Measurements from ENCODE around the gene ZNF579. TPM values are rescaled to one million over a fixed set of nuclear protein-coding genes. Genes with fewer than 3 reads are reported as not detected.

ZNF579 gene
- total and polyA plus RNA-seq, 4 donors, result 2.1 to 25.3 (median 17.4) TPM

- Histone ChIP-seq H3K9me3 (ENCODE audit: control insufficient read depth, insufficient read depth, low read length) (no peaks in the 10 kb centered on the region), H3K36me3 (ENCODE audit: control insufficient read depth, insufficient read depth, low read length) (peaks cover 3% of the 10 kb centered on the region), H3K4me3 (ENCODE audit: low read depth, low read length) (no peak overlapping the region), H3K4me1 (ENCODE audit: control insufficient read depth, insufficient read depth, low read length) (peaks cover 12% of the 10 kb centered on the region), H3K27ac (ENCODE audit: low read depth, low read length) (no peak overlapping the region), H3K27me3 (ENCODE audit: control insufficient read depth, insufficient read depth, low read length) (no peaks in the 10 kb centered on the region)
- WGBS (ENCODE audit: insufficient coverage), result 90% methylated on average over 21 of the region's 22 CpGs
- no peak for DNase-seq (ENCODE audit: low read depth in 4 of 6, low spot score in 6 of 6)
These were observed 53.2 kb downstream of the ZNF579 start for GRCh38 chr19:55527197-55528029.

Other genes with a start within 250 kb of the ZNF579 start
- 10 to 100 TPM in 1 of 2 donors, 1 to 10 TPM in 1; 7.0 to 22.4 TPM for gene KMT5C, start 241.0 kb downstream of the ZNF579 start, total RNA-seq
- 10 to 100 TPM; 25.5 to 39.2 TPM for gene KMT5C, start 241.0 kb downstream of the ZNF579 start, polyA plus RNA-seq (ENCODE audit: insufficient read length in 2 of 2)
- gene COX6B2, start 226.1 kb downstream of the ZNF579 start, total RNA-seq, result 1 to 10 TPM in 1 of 2 donors, under 1 TPM in 1; 0.69 to 2.8 TPM
- 1 to 10 TPM; 3.8 to 4.8 TPM for gene COX6B2, start 226.1 kb downstream of the ZNF579 start, polyA plus RNA-seq (ENCODE audit: insufficient read length in 2 of 2)
- not detected for gene GARIN5B, start 217.6 kb downstream of the ZNF579 start, total RNA-seq
- under 1 TPM; 0.14 to 0.43 TPM for gene GARIN5B, start 217.6 kb downstream of the ZNF579 start, polyA plus RNA-seq (ENCODE audit: insufficient read length in 2 of 2)
- gene IL11, start 210.4 kb downstream of the ZNF579 start, total RNA-seq, result under 1 TPM; 0.20 to 0.22 TPM
- gene IL11, start 210.4 kb downstream of the ZNF579 start, polyA plus RNA-seq (ENCODE audit: insufficient read length in 2 of 2), result 1 to 10 TPM; 1.5 to 1.9 TPM
- gene TMEM190, start 204.0 kb downstream of the ZNF579 start, total RNA-seq, result 1 to 10 TPM in 1 of 2 donors, under 1 TPM in 1; 0.40 to 2.2 TPM
- gene TMEM190, start 204.0 kb downstream of the ZNF579 start, polyA plus RNA-seq (ENCODE audit: insufficient read length in 2 of 2), result 1 to 10 TPM in 1 of 2 donors, under 1 TPM in 1; 0.65 to 5.0 TPM
- under 1 TPM in 1 of 2 donors, not detected in 1; 0.55 TPM for gene TMEM238, start 196.6 kb downstream of the ZNF579 start, total RNA-seq
- gene TMEM238, start 196.6 kb downstream of the ZNF579 start, polyA plus RNA-seq (ENCODE audit: insufficient read length in 2 of 2), result under 1 TPM; 0.69 to 0.86 TPM
- 100 to 1,000 TPM; 135 to 417 TPM for gene RPL28, start 194.9 kb downstream of the ZNF579 start, total RNA-seq
- gene RPL28, start 194.9 kb downstream of the ZNF579 start, polyA plus RNA-seq (ENCODE audit: insufficient read length in 2 of 2), result 1,000 to 10,000 TPM; 1,153 to 1,205 TPM
- gene UBE2S, start 173.1 kb downstream of the ZNF579 start, total RNA-seq, result 10 to 100 TPM; 14.6 to 55.8 TPM
- gene UBE2S, start 173.1 kb downstream of the ZNF579 start, polyA plus RNA-seq (ENCODE audit: insufficient read length in 2 of 2), result 100 to 1,000 TPM; 104 to 124 TPM
- gene SHISA7, start 137.5 kb downstream of the ZNF579 start, total RNA-seq, result 1 to 10 TPM; 4.0 to 5.2 TPM
- 10 to 100 TPM; 29.1 to 35.6 TPM for gene SHISA7, start 137.5 kb downstream of the ZNF579 start, polyA plus RNA-seq (ENCODE audit: insufficient read length in 2 of 2)
- gene ISOC2, start 119.2 kb downstream of the ZNF579 start, total RNA-seq, result 10 to 100 TPM; 30.3 to 59.3 TPM
- gene ISOC2, start 119.2 kb downstream of the ZNF579 start, polyA plus RNA-seq (ENCODE audit: insufficient read length in 2 of 2), result 10 to 100 TPM; 60.2 to 65.1 TPM
- not detected for gene C19orf85, start 116.1 kb downstream of the ZNF579 start, total RNA-seq
- gene C19orf85, start 116.1 kb downstream of the ZNF579 start, polyA plus RNA-seq (ENCODE audit: insufficient read length in 2 of 2), result not detected
- 1 to 10 TPM; 1.5 to 1.7 TPM for gene ZNF628, start 104.2 kb downstream of the ZNF579 start, total RNA-seq
- 1 to 10 TPM; 5.7 to 6.6 TPM for gene ZNF628, start 104.2 kb downstream of the ZNF579 start, polyA plus RNA-seq (ENCODE audit: insufficient read length in 2 of 2)
- gene NAT14, start 95.7 kb downstream of the ZNF579 start, total RNA-seq, result 10 to 100 TPM; 16.2 to 45.6 TPM
- 10 to 100 TPM; 93.2 to 94.0 TPM for gene NAT14, start 95.7 kb downstream of the ZNF579 start, polyA plus RNA-seq (ENCODE audit: insufficient read length in 2 of 2)
- gene SSC5D, start 92.4 kb downstream of the ZNF579 start, total RNA-seq, result 1 to 10 TPM; 3.5 to 6.0 TPM
- gene SSC5D, start 92.4 kb downstream of the ZNF579 start, polyA plus RNA-seq (ENCODE audit: insufficient read length in 2 of 2), result 1 to 10 TPM; 2.3 to 4.7 TPM
- gene SBK2, start 43.7 kb downstream of the ZNF579 start, total RNA-seq, result under 1 TPM in 1 of 2 donors, not detected in 1; 0.44 TPM
- gene SBK2, start 43.7 kb downstream of the ZNF579 start, polyA plus RNA-seq (ENCODE audit: insufficient read length in 2 of 2), result under 1 TPM in 1 of 2 donors, not detected in 1; 0.15 TPM
- gene SBK3, start 35.3 kb downstream of the ZNF579 start, total RNA-seq, result under 1 TPM in 1 of 2 donors, not detected in 1; 0.11 TPM
- gene SBK3, start 35.3 kb downstream of the ZNF579 start, polyA plus RNA-seq (ENCODE audit: insufficient read length in 2 of 2), result under 1 TPM in 1 of 2 donors, not detected in 1; 0.17 TPM
- gene FIZ1, start 18.7 kb upstream of the ZNF579 start, total RNA-seq, result 1 to 10 TPM; 2.3 to 7.5 TPM
- 10 to 100 TPM; 23.4 to 26.5 TPM for gene FIZ1, start 18.7 kb upstream of the ZNF579 start, polyA plus RNA-seq (ENCODE audit: insufficient read length in 2 of 2)
- 1 to 10 TPM; 5.1 to 9.6 TPM for gene ZNF524, start 19.4 kb upstream of the ZNF579 start, total RNA-seq
- gene ZNF524, start 19.4 kb upstream of the ZNF579 start, polyA plus RNA-seq (ENCODE audit: insufficient read length in 2 of 2), result 10 to 100 TPM; 11.2 to 13.6 TPM
- 1 to 10 TPM; 1.4 to 2.1 TPM for gene ZNF865, start 24.8 kb upstream of the ZNF579 start, total RNA-seq
- gene ZNF865, start 24.8 kb upstream of the ZNF579 start, polyA plus RNA-seq (ENCODE audit: insufficient read length in 2 of 2), result 10 to 100 TPM; 14.8 to 15.4 TPM
- 1 to 10 TPM; 2.9 to 6.3 TPM for gene ZNF784, start 43.7 kb upstream of the ZNF579 start, total RNA-seq
- gene ZNF784, start 43.7 kb upstream of the ZNF579 start, polyA plus RNA-seq (ENCODE audit: insufficient read length in 2 of 2), result 10 to 100 TPM in 1 of 2 donors, 1 to 10 TPM in 1; 9.9 to 12.8 TPM
- gene ZNF580, start 60.2 kb upstream of the ZNF579 start, total RNA-seq, result 10 to 100 TPM in 1 of 2 donors, 1 to 10 TPM in 1; 3.5 to 15.6 TPM
- gene ZNF580, start 60.2 kb upstream of the ZNF579 start, polyA plus RNA-seq (ENCODE audit: insufficient read length in 2 of 2), result 10 to 100 TPM; 61.7 to 71.7 TPM
- 10 to 100 TPM in 1 of 2 donors, 1 to 10 TPM in 1; 6.6 to 10.5 TPM for gene ZNF581, start 62.8 kb upstream of the ZNF579 start, total RNA-seq
- 10 to 100 TPM; 19.0 to 20.5 TPM for gene ZNF581, start 62.8 kb upstream of the ZNF579 start, polyA plus RNA-seq (ENCODE audit: insufficient read length in 2 of 2)
- gene CCDC106, start 67.4 kb upstream of the ZNF579 start, total RNA-seq, result 10 to 100 TPM; 13.4 to 14.1 TPM
- 10 to 100 TPM; 56.9 to 57.6 TPM for gene CCDC106, start 67.4 kb upstream of the ZNF579 start, polyA plus RNA-seq (ENCODE audit: insufficient read length in 2 of 2)
- gene U2AF2, start 74.2 kb upstream of the ZNF579 start, total RNA-seq, result 100 to 1,000 TPM in 1 of 2 donors, 10 to 100 TPM in 1; 60.7 to 119 TPM
- 100 to 1,000 TPM; 203 to 207 TPM for gene U2AF2, start 74.2 kb upstream of the ZNF579 start, polyA plus RNA-seq (ENCODE audit: insufficient read length in 2 of 2)
- 10 to 100 TPM; 31.3 to 33.4 TPM for gene EPN1, start 94.4 kb upstream of the ZNF579 start, total RNA-seq
- 100 to 1,000 TPM; 188 to 192 TPM for gene EPN1, start 94.4 kb upstream of the ZNF579 start, polyA plus RNA-seq (ENCODE audit: insufficient read length in 2 of 2)
- gene NLRP9, start 157.6 kb upstream of the ZNF579 start, total RNA-seq, result not detected
- under 1 TPM in 1 of 2 donors, not detected in 1; 0.08 TPM for gene NLRP9, start 157.6 kb upstream of the ZNF579 start, polyA plus RNA-seq (ENCODE audit: insufficient read length in 2 of 2)
- gene RFPL4A, start 178.2 kb upstream of the ZNF579 start, total RNA-seq, result not detected
- not detected for gene RFPL4A, start 178.2 kb upstream of the ZNF579 start, polyA plus RNA-seq (ENCODE audit: insufficient read length in 2 of 2)
- gene RFPL4AL1, start 188.3 kb upstream of the ZNF579 start, total RNA-seq, result not detected
- gene RFPL4AL1, start 188.3 kb upstream of the ZNF579 start, polyA plus RNA-seq (ENCODE audit: insufficient read length in 2 of 2), result not detected

Data from spinal cord (tissue), 10 donors.